CD4-positive, alpha-beta memory T cell (primary cell): ENCODE results near the gene PTPRN. TPM values are rescaled to one million over a fixed set of nuclear protein-coding genes. Genes with fewer than 3 reads are reported as not detected.

Experiments used
- CTCF ChIA-PET: fragments of 350-600 bp; sonication (Branson Sonifier 250); formaldehyde crosslinking; loops from one replicate; lab custom pipeline; 2021; ENCODE audit warnings: inconsistent platforms; ENCODE audit not compliant: partially characterized antibody; lab: Charles Lee
- POLR2A ChIA-PET: fragments of 350-600 bp; sonication (Branson Sonifier 250); formaldehyde crosslinking; loops from one replicate; lab custom pipeline; 2021; ENCODE audit not compliant: partially characterized antibody; lab: Charles Lee
- DNase-seq, 5 donors: peaks; one replicate each; pipeline versions ENCODE4 v3.0.0 to v3.0.0-alpha.2; 2020 to 2022; ENCODE audit warnings: mixed read lengths in 1 of 5
- H3K27ac ChIP-seq: one replicate; pipeline ENCODE4 v1.7.0; 2013; ENCODE audit warnings: low read depth, low read length
- H3K27me3 ChIP-seq: 2 replicates; pipeline ENCODE4 v1.7.0; 2013; ENCODE audit warnings: mild to moderate bottlenecking, low read length, moderate library complexity; ENCODE audit not compliant: insufficient read depth
- H3K36me3 ChIP-seq: 2 replicates; pipeline ENCODE4 v1.7.0; 2013; ENCODE audit warnings: mild to moderate bottlenecking, low read length, moderate library complexity; ENCODE audit not compliant: insufficient read depth
- H3K4me1 ChIP-seq: 2 replicates; pipeline ENCODE4 v1.7.0; 2013; ENCODE audit warnings: mild to moderate bottlenecking, low read length, moderate library complexity; ENCODE audit not compliant: insufficient read depth
- H3K4me3 ChIP-seq, 2 donors: one replicate each; pipeline ENCODE4 v1.7.0; 2013; ENCODE audit warnings: low read length in 2 of 2, mild to moderate bottlenecking in 1 of 2
- H3K9me3 ChIP-seq, 2 donors: one replicate each; pipeline ENCODE4 v1.7.0; 2013; ENCODE audit warnings: low read length in 2 of 2, control low read depth in 1 of 2; ENCODE audit not compliant: control insufficient read depth in 1 of 2
- H3K27ac Mint-ChIP-seq, 7 donors: one replicate each; pipeline ENCODE4 v1.8.0; 2020 to 2021; ENCODE audit warnings: mixed read lengths in 7 of 7, mild to moderate bottlenecking in 6 of 7, inconsistent platforms in 3 of 7, moderate library complexity in 3 of 7
- H3K27me3 Mint-ChIP-seq, 2 donors: one replicate each; pipeline ENCODE4 v1.8.0; 2020 to 2021; ENCODE audit warnings: mixed read lengths in 2 of 2
- H3K36me3 Mint-ChIP-seq, 2 donors: one replicate each; pipeline ENCODE4 v1.8.0; 2020 to 2021; ENCODE audit warnings: mixed read lengths in 2 of 2, inconsistent platforms in 1 of 2, mild to moderate bottlenecking in 1 of 2
- H3K4me1 Mint-ChIP-seq, 4 donors: one replicate each; pipeline ENCODE4 v1.8.0; 2020 to 2021; ENCODE audit warnings: mixed read lengths in 4 of 4, mild to moderate bottlenecking in 1 of 4
- H3K4me3 Mint-ChIP-seq, 8 donors: one replicate each; pipeline ENCODE4 v1.8.0; 2020 to 2021; ENCODE audit warnings: mixed read lengths in 8 of 8, mild to moderate bottlenecking in 7 of 8, moderate library complexity in 6 of 8, inconsistent platforms in 3 of 8
- H3K9me3 Mint-ChIP-seq, 8 donors: one replicate each; pipeline ENCODE4 v1.8.0; 2020 to 2021; ENCODE audit warnings: mixed read lengths in 8 of 8, mild to moderate bottlenecking in 5 of 8, inconsistent platforms in 3 of 8, moderate library complexity in 1 of 8
- intact Hi-C: fragments of 100-400 bp; cut with micrococcal nuclease; formaldehyde crosslinking; loops from one replicate; pipeline ENCODE4 v1.15.1; 2023
- polyA plus RNA-seq, 2 donors: library from polyadenylated mRNA; unstranded; fragments of 300-500 nt; fragmentation: Illumina TruSeq; gene quantifications; one replicate each; pipeline ENCODE4 v1.2.3, GENCODE V29; 2021
- total RNA-seq, 2 experiments: library from RNA; stranded (reverse); gene quantifications; one replicate each; pipeline ENCODE4 v1.2.3, GENCODE V29; 2021

The PTPRN gene
- total and polyA plus RNA-seq, 4 experiments from 2014 or later = 0.31 TPM; not detected in 3

GRCh38 chr2:219252900-219253752, 56.1 kb downstream of the PTPRN start, which contains the start of gene TUBA4B:
Gene TUBA4B (plus strand): TSS chr2:219253243. CDS start chr2:219253408, 165 bp downstream.
- Mint-ChIP-seq H3K27ac (peak within 1 kb of the TSS; percentile 92 to 97 (median 96)), H3K4me3 (peak within 1 kb of the TSS; percentile 85 to 99 (median 94)), H3K36me3 (peaks cover 41 to 59% of the 10 kb centered on the region in 2 donors), H3K4me1 (peaks cover 40 to 69% (median 52%) of the 10 kb centered on the region in 4 donors), H3K9me3 (peaks cover 0 to 4% (median 0%) of the 10 kb centered on the region in 8 donors), H3K27me3 (no peaks in the 10 kb centered on the region)
- peak within 1 kb of the TSS; percentile 94 to 100 for H3K4me3 ChIP-seq
- DNase-seq = peak; percentile 42 to 66 (median 52)
- ChIA-PET CTCF (interaction anchor here (1.1 to 12.8 kb wide), 12 partner anchors 8 to 135 kb away, joined by 3 to 150 read pairs (median 10); partner anchors contain the start of genes ABCB6, ANKZF1, ATG9A and CNPPD1), POLR2A (interaction anchor here (0.6 to 12.0 kb wide), 19 partner anchors 8 to 368 kb away, joined by 3 to 684 read pairs (median 12); partner anchors contain the start of genes ABCB6, ANKZF1, ATG9A and CNPPD1)
- peak within 1 kb of the TSS; percentile 87 for H3K27ac ChIP-seq
- peaks cover 51% of the 10 kb centered on the region for H3K4me1 ChIP-seq
- no peaks in the 10 kb centered on the region for H3K9me3 ChIP-seq
- H3K36me3 ChIP-seq = peaks cover 22% of the 10 kb centered on the region
- intact Hi-C loops = loop anchor here (1.0 to 5.0 kb wide), 10 partner anchors 8 to 856 kb away; partner anchors contain the start of genes ANKZF1, ATG9A, CTDSP1 and DNAJB2
- H3K27me3 ChIP-seq = no peaks in the 10 kb centered on the region

- peaks cover 45 to 65% of the 10 kb centered on the region in 2 donors for H3K36me3 Mint-ChIP-seq
- peak overlapping the region; percentile 87 for H3K27ac ChIP-seq
- intact Hi-C loops = loop anchor here (2.0 to 5.0 kb wide), 2 partner anchors 136 to 855 kb away; partner anchors contain the start of gene CTDSP1
Observed at GRCh38 chr2:219252570-219252899, 56.7 kb downstream of the PTPRN start.

DNA sequence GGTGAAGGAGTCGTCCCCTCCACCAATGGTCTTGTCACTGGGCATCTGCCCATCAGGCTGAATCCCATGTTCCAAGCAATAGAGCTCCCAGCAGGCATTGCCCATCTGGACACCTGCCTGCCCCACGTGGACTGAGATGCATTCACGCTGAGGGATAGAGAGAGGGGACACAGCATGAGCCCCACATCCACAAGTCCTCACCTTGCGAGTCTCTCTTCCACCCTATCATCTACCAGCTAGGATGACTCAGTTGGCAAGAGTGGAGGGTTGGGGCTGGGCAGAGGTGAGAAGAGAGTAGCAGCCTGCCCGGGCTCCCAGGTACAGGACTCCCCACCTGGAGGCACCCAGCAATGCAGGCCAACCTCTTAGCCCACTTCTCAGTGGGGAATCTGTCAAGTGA, 57.1 kb downstream of the PTPRN start:
- Histone ChIP-seq H3K27me3 (no peaks in the 10 kb centered on the region), H3K4me3 (peak overlapping the region; percentile 94 to 100), H3K27ac (peak overlapping the region; percentile 87), H3K36me3 (peaks cover 22% of the 10 kb centered on the region), H3K4me1 (peaks cover 61% of the 10 kb centered on the region), H3K9me3 (no peaks in the 10 kb centered on the region)
- no peaks in the 10 kb centered on the region for H3K27me3 Mint-ChIP-seq
- peaks cover 48 to 79% (median 62%) of the 10 kb centered on the region in 4 donors for H3K4me1 Mint-ChIP-seq
- peak overlapping the region; percentile 85 to 99 (median 94) for H3K4me3 Mint-ChIP-seq
- H3K36me3 Mint-ChIP-seq = peaks cover 45 to 65% of the 10 kb centered on the region in 2 donors
- POLR2A ChIA-PET = interaction anchor here (0.9 to 12.0 kb wide), 16 partner anchors 10 to 367 kb away, joined by 3 to 684 read pairs (median 13); partner anchors contain the start of genes ABCB6, ANKZF1, ATG9A and CNPPD1
- peak in 2 of 5 donors; percentile 19 to 70 for DNase-seq
- CTCF ChIA-PET = interaction anchor here (1.1 to 12.8 kb wide), 6 partner anchors 22 to 76 kb away, joined by 3 to 150 read pairs (median 22); partner anchors contain the start of genes ABCB6, ANKZF1, ATG9A and CNPPD1
- H3K9me3 Mint-ChIP-seq = peaks cover 0 to 4% (median 0%) of the 10 kb centered on the region in 8 donors
- H3K27ac Mint-ChIP-seq = peak overlapping the region; percentile 92 to 97 (median 96)
- intact Hi-C loops = loop anchor here (2.0 to 5.0 kb wide), 2 partner anchors 137 to 855 kb away; partner anchors contain the start of gene CTDSP1

More at GRCh38 chr2:219252570-219252899, 56.7 kb downstream of the PTPRN start:
- Mint-ChIP-seq H3K27ac (peak overlapping the region; percentile 92 to 97 (median 96)), H3K27me3 (no peaks in the 10 kb centered on the region), H3K4me1 (peaks cover 45 to 75% (median 58%) of the 10 kb centered on the region in 4 donors), H3K9me3 (peaks cover 0 to 4% (median 0%) of the 10 kb centered on the region in 8 donors), H3K4me3 (peak overlapping the region; percentile 85 to 99 (median 94))
- ChIA-PET CTCF (interaction anchor here (1.1 to 12.8 kb wide), 8 partner anchors 8 to 76 kb away, joined by 3 to 150 read pairs (median 14); partner anchors contain the start of genes ABCB6, ANKZF1, ATG9A and CNPPD1), POLR2A (interaction anchor here (0.6 to 12.0 kb wide), 17 partner anchors 7 to 367 kb away, joined by 3 to 684 read pairs (median 19); partner anchors contain the start of genes ABCB6, ANKZF1, ATG9A and CNPPD1)
- peak overlapping the region; percentile 94 to 100 for H3K4me3 ChIP-seq
- peaks cover 56% of the 10 kb centered on the region for H3K4me1 ChIP-seq
- no peak for DNase-seq
- no peaks in the 10 kb centered on the region for H3K9me3 ChIP-seq
- H3K27me3 ChIP-seq = no peaks in the 10 kb centered on the region
- peaks cover 22% of the 10 kb centered on the region for H3K36me3 ChIP-seq

DNA sequence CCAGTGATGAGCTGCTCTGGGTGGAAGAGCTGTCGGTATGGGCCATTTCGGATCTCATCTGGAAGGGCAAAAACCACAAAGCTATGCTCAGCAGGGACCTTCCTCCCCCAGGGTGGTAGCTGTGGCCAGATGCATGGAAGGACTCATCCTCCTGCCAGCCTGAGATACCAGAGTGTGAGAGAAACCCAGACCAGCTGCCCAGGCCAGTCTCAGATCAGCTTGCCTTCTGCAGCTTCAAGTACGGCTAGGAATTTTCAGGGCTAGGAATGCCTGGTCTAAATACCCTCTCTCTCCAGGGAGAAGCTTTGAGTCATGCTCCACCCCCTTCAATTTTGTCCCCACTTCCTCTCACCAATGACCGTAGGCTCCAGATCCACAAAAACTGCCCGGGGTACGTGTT, 57.5 kb downstream of the PTPRN start:
- Mint-ChIP-seq H3K36me3 (peaks cover 45 to 65% of the 10 kb centered on the region in 2 donors), H3K27ac (peak overlapping the region; percentile 89 to 97 (median 95)), H3K4me1 (peaks cover 51 to 84% (median 66%) of the 10 kb centered on the region in 4 donors), H3K27me3 (no peaks in the 10 kb centered on the region), H3K4me3 (peak overlapping the region; percentile 85 to 99 (median 94)), H3K9me3 (peaks cover 0 to 4% (median 0%) of the 10 kb centered on the region in 8 donors)
- DNase-seq = no peak
- intact Hi-C loops = loop anchor here (2.0 to 5.0 kb wide), 2 partner anchors 137 to 854 kb away; partner anchors contain the start of gene CTDSP1
- Histone ChIP-seq H3K4me1 (peaks cover 65% of the 10 kb centered on the region), H3K36me3 (peaks cover 22% of the 10 kb centered on the region), H3K4me3 (peak overlapping the region; percentile 94 to 100), H3K27me3 (no peaks in the 10 kb centered on the region), H3K27ac (peak overlapping the region; percentile 87), H3K9me3 (no peaks in the 10 kb centered on the region)
- POLR2A ChIA-PET = interaction anchor here (0.9 to 12.0 kb wide), 12 partner anchors 11 to 136 kb away, joined by 3 to 684 read pairs (median 44); partner anchors contain the start of genes ABCB6, ANKZF1, ATG9A and CNPPD1
- CTCF ChIA-PET = interaction anchor here (2.1 to 12.8 kb wide), 5 partner anchors 21 to 76 kb away, joined by 10 to 150 read pairs (median 25); partner anchors contain the start of genes ANKZF1, ATG9A, CNPPD1 and DNAJB2

- no peaks in the 10 kb centered on the region for H3K9me3 ChIP-seq
- Mint-ChIP-seq H3K27ac (peak overlapping the region; percentile 93 to 99 (median 96)), H3K27me3 (no peaks in the 10 kb centered on the region), H3K4me1 (peaks cover 54 to 90% (median 69%) of the 10 kb centered on the region in 4 donors), H3K9me3 (peaks cover 0 to 4% (median 0%) of the 10 kb centered on the region in 8 donors), H3K4me3 (peak overlapping the region; percentile 85 to 99 (median 94)), H3K36me3 (peaks cover 45 to 69% of the 10 kb centered on the region in 2 donors)
- H3K4me3 ChIP-seq = peak overlapping the region; percentile 26 to 65
- intact Hi-C loops = loop anchor here (5.0 kb wide), 1 partner anchor 853 kb away; the partner anchor contains the start of gene CTDSP1
- peaks cover 22% of the 10 kb centered on the region for H3K36me3 ChIP-seq
- DNase-seq = no peak
- ChIA-PET POLR2A (interaction anchor here (0.6 to 12.0 kb wide), 20 partner anchors 8 to 963 kb away, joined by 3 to 684 read pairs (median 12); partner anchors contain the start of genes ABCB6, ANKZF1, ATG9A and BCS1L), CTCF (interaction anchor here (0.5 to 12.8 kb wide), 12 partner anchors 8 to 91 kb away, joined by 4 to 150 read pairs (median 8); partner anchors contain the start of genes ANKZF1, ATG9A, DNAJB2 and SLC23A3)
- H3K27me3 ChIP-seq = no peaks in the 10 kb centered on the region
- H3K27ac ChIP-seq = peak overlapping the region; percentile 87
- H3K4me1 ChIP-seq = peaks cover 72% of the 10 kb centered on the region
Observed at GRCh38 chr2:219250049-219250781, 59.0 kb downstream of the PTPRN start.
